ENCODE measurements around the gene PURA.

GRCh38 chr5:140134277-140134935, 20.5 kb downstream of the PURA start:
- no peak for TF ChIP-seq POLR2A (IDR thresholded peaks at IDR 0.05; ENCODE audit: low read depth, low read length)
- no peak for TF ChIP-seq CTCF (IDR thresholded peaks at IDR 0.05; ENCODE audit: extremely low read depth in 1 of 2, insufficient read depth in 1 of 2, low read depth in 1 of 2, low read length in 2 of 2)
- TF ChIP-seq EZH2 (IDR thresholded peaks at IDR 0.05; ENCODE audit: borderline replicate concordance, low read depth, low read length, severe bottlenecking), result no peak
- TF ChIP-seq MYC (IDR thresholded peaks at IDR 0.05; ENCODE audit: low read depth, low read length), result no peak
- TF ChIP-seq FOS (IDR thresholded peaks at IDR 0.05; ENCODE audit: borderline replicate concordance, insufficient read depth, low read length), result no peak
- TF ChIP-seq POLR2AphosphoS5 (IDR thresholded peaks at IDR 0.05; ENCODE audit: insufficient read depth, low read depth, low read length), result no peak
